GM21528 (cell line): ENCODE measurements around the gene NUDT15.
"Not testable (repeated sequence)": the region's sequence is repeated elsewhere in the genome, so short reads cannot be mapped to it uniquely, and the experiment has no call there.

ENCODE experiments used
- ATAC-seq: cut with Tn5 transposase; IDR thresholded peaks from one replicate; pipeline ENCODE4 v1.9.1; 2021; ENCODE audit warnings: mild to moderate bottlenecking, moderate library complexity; ENCODE audit not compliant: unreplicated experiment, low FRiP score

The NUDT15 gene

DNA sequence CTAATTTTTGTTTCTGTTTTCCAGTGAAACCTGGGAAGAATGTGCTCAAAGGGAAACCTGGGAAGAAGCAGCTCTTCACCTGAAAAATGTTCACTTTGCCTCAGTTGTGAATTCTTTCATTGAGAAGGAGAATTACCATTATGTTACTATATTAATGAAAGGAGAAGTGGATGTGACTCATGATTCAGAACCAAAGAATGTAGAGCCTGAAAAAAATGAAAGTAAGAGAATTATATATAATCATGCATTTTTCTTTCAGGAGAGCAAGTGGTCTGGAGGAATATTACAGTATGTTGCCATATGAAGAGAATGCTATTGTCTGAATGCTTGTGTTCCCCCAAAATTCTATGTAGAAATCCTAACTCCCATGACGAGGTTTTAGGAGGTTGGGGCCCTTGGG lies 3.4 kb downstream of the NUDT15 start:
- ATAC-seq: no peak

GRCh38 chr13:48042894-48043293 lies 5.4 kb downstream of the NUDT15 start:
- ATAC-seq: no peak

GRCh38 chr13:48043789-48044503 lies 6.4 kb downstream of the NUDT15 start:
- ATAC-seq: no peak

DNA sequence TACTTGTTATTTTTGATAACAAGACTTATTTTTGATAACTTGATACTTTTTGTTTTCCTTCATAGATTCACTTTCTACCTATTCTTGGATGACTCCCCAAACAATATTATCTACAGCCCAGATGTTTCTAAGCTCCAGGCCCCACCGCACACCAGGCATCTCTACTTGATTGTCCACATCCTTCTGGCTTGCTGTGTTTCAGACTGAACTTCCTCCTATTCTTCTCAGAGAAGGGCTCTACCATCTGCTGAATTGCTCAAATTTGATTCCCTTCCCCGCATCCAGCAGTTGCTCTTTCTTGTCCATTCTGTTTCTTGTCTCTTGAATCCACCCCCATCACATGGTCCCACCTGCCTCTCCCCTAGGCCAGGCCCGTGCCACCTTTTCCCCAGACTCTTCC lies 13.0 kb downstream of the NUDT15 start:
- no peak for ATAC-seq

GRCh38 chr13:48054601-48055000 lies 17.1 kb downstream of the NUDT15 start:
- no peak for ATAC-seq

DNA sequence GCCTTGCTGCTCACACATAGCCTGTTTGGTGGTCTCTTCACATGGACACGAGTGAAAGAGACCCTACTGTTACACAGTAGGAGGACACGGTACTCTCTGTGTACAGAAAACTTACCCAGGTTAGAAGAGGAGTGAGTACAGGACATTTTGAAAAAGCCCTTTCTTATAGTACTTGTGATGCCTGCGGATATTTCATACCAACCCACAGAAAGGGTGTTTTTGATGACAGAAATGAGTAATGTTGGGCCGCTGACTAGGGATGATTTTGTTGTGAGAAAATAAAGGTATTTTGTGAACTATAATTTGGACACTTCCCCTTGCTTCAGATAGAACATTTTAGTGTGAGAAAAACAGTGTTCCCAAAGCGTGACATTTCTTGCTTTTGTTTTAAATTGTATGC lies 18.2 kb downstream of the NUDT15 start:
- ATAC-seq: no peak

DNA sequence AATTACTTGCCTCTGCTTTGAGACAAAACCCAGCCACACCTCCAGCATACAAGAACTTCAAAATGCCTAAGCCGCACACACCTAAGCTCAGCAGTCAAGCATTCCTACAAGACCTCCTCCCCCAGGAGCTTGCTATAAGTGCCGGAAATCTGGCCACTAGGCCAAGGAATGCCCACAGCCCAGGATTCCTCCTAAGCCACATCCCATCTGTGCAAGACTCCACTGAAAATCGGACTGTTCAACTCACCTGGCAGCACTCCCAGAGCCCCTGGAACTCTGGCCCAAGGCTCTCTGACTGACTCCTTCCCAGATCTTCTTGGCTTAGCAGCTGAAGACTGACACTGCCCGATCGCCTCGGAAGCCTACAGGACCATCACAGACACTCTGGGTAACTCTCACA lies 21.0 kb downstream of the NUDT15 start:
- not testable (repeated sequence) for ATAC-seq

- ATAC-seq: not testable (repeated sequence)
These were observed 22.4 kb downstream of the NUDT15 start for GRCh38 chr13:48059951-48060350.

DNA sequence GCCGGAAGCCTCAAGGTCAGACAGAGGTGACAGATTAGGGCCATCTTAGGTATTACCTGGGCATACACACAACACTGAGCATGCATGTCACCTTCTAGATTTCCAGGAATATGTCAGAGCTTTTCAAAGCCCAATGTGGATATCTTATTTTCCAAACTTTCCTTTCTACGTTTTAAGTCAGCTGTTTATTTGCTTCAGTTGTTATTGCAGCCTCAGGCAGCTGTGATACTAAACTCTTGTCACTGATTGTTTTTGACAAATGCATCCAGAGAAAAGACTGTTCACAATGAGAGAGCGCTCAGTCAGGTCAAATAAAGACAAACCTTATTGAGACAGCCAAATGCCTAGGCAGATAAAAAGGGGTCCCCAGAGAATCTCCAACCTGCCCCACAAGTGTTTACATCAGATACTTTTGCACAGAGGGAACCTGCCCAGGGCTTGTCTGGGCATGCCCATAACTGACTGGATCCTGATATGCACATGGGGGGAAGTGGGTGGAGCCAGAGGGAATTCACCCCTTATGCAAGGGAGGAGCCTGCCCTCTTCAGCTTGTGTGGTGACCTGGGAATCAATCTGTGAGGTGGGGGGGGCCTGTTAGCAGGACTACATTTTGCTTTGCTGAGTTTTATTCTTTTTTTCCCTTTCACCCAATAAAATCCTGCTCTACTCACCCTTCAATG lies 28.9 kb downstream of the NUDT15 start:
- ATAC-seq: no peak

GRCh38 chr13:48068036-48068435 lies 30.5 kb downstream of the NUDT15 start:
- no peak for ATAC-seq

- ATAC-seq: no peak
These were observed 31.4 kb downstream of the NUDT15 start for GRCh38 chr13:48068952-48069351.

DNA sequence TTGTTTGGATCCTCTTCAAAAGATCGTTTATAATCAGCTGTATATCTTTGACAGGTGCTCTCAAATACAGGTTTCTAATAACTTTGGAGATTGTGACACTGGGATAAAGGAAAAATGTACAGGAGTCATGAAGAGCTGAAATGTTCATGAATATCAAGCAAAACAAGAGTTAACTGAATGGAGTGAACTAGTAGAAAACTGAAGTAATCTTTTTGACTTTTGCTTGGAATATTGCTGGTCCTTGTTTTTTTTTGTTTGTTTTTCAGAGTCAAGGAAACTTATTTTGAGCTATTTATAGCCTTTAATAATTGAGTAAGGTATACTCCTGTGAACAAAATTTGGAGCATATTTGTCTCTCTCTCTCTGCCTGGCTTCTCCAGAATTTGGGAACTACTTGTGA lies 32.0 kb downstream of the NUDT15 start:
- ATAC-seq: no peak

GRCh38 chr13:48070942-48071341 lies 33.4 kb downstream of the NUDT15 start:
- no peak for ATAC-seq

DNA sequence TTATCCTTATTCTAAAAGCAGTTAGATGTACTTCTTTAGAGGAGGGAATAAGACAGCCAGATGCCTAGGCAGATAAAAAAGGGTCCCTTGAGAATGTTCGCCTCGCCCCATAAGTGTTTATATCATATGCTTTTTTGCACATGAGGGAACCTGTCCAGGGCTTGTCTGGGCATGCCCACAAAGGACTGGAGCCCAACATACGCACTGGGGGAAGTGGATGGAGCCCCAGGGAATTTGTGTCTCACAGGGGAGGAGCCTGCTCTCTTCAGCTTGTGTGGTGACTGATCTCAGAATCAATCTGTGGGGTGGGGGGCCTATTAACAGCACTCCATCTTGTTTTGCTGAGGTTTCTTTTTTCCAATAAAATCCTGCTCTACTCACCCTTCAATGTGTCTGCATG lies 34.8 kb downstream of the NUDT15 start:
- ATAC-seq: no peak

DNA sequence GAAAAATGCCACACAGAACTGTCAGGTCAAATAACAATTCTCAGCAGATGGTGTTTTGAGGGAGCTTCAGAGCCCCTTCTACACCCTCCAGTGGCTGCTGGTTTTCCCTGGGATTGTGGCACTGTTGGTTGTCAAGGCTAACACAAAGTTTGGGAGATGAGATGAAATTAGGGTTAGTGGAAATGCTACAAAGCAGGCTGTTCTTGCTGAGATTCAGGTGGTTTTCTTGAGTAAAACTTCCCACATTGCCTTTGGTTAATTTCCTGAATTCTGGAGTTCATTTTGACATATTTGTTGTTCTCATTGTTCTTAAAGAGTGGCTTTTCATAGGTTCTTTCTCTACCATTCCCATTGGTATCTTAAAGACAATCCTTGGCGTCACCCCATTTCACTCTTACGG lies 35.3 kb downstream of the NUDT15 start:
- ATAC-seq: no peak

GRCh38 chr13:48074006-48074405 lies 36.5 kb downstream of the NUDT15 start:
- ATAC-seq: no peak

GRCh38 chr13:48078251-48078656 lies 40.7 kb downstream of the NUDT15 start:
- peak; percentile 97 for ATAC-seq

GRCh38 chr13:48081739-48082138 lies 44.2 kb downstream of the NUDT15 start:
- ATAC-seq: no peak

- no peak for ATAC-seq
These were observed 48.7 kb downstream of the NUDT15 start for GRCh38 chr13:48086272-48086671.

- ATAC-seq: no peak
These were observed 56.1 kb downstream of the NUDT15 start for GRCh38 chr13:48093588-48093987.

GRCh38 chr13:48094404-48094780 lies 56.9 kb downstream of the NUDT15 start:
- ATAC-seq: no peak

- ATAC-seq: peak; percentile 91
These were observed 57.4 kb downstream of the NUDT15 start, which contains the start of gene MED4 for GRCh38 chr13:48094781-48095502. MED4 (minus strand) TSS chr13:48095104; CDS start chr13:48095078, 26 bp downstream.
